ENCODE measurements around the gene GJA5.

GRCh38 chr1:147740391-147740790, 20.0 kb downstream of the GJA5 start:
- no peak for TF ChIP-seq EP300 (IDR thresholded peaks at IDR 0.05)
- no peak for TF ChIP-seq CTCF (IDR thresholded peaks at IDR 0.05)
